ENCODE results near the gene TECTB.

GRCh38 chr10:112294169-112294568, 11.0 kb downstream of the TECTB start:
- TF ChIP-seq EZH2 (IDR thresholded peaks at IDR 0.05; ENCODE audit: insufficient read depth, poor library complexity, severe bottlenecking) = no peak
- no peak for TF ChIP-seq EZH2phosphoT487 (IDR thresholded peaks at IDR 0.05; ENCODE audit: insufficient read depth, low read depth)

Measured in GM23248 (cell line).